Testis (tissue), 2 donors: Measurements from ENCODE around the gene FOXA1.

Source experiments
- POLR2A ChIP-seq: fragments of 450-650 bp; IDR thresholded peaks from one replicate; pipeline ENCODE4 v1.6.1; 2017; ENCODE audit warnings: antibody characterized with exemption, mild to moderate bottlenecking, moderate library complexity
- TF ChIP-seq, protein P1 (sequence below), 3 experiments: fragments of 450-650 bp in 2 of 3; fragments of 200-600 bp in 1 of 3; sonication (generic) in 1 of 3; IDR thresholded peaks; one replicate each; pipeline ENCODE4 v1.5.1; 2016 to 2019; ENCODE audit warnings: antibody characterized with exemption in 3 of 3, mild to moderate bottlenecking in 2 of 3, moderate library complexity in 1 of 3

DNA sequence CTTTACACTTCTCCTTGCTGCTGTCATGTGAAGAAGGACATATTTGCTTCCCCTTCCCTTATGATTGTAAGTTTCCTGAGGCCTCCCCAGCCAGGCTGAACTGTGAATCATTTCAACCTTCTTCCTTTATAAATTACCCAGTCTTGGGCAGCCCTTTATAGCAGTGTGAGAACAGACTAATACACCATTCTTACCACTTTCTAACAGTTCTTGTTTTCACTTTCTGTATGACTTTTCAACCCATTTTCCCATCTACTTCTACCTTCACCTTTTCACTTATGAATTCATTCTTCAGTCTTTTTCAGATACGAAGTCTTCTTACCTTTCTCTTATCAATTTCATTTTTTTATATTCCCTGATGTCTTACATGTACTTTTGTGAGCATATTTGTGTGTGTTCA lies 55.1 kb downstream of the FOXA1 start:
- TF ChIP-seq POLR2A, result no peak
- TF ChIP-seq, protein P1, sequence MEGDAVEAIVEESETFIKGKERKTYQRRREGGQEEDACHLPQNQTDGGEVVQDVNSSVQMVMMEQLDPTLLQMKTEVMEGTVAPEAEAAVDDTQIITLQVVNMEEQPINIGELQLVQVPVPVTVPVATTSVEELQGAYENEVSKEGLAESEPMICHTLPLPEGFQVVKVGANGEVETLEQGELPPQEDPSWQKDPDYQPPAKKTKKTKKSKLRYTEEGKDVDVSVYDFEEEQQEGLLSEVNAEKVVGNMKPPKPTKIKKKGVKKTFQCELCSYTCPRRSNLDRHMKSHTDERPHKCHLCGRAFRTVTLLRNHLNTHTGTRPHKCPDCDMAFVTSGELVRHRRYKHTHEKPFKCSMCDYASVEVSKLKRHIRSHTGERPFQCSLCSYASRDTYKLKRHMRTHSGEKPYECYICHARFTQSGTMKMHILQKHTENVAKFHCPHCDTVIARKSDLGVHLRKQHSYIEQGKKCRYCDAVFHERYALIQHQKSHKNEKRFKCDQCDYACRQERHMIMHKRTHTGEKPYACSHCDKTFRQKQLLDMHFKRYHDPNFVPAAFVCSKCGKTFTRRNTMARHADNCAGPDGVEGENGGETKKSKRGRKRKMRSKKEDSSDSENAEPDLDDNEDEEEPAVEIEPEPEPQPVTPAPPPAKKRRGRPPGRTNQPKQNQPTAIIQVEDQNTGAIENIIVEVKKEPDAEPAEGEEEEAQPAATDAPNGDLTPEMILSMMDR (IDR thresholded peaks at IDR 0.05), result no peak
